EL (cell line): ENCODE data around the gene RECQL.
"Not testable (repeated sequence)": the region's sequence is repeated elsewhere in the genome, so short reads cannot be mapped to it uniquely, and the experiment has no call there.

Source experiments
- DNase-seq: peaks from one replicate; pipeline ENCODE4 v3.0.0-alpha.2; 2016

RECQL gene

GRCh38 chr12:21500786-21501257 is 613 bp downstream of the RECQL start:
- DNase-seq = no peak

- no peak for DNase-seq
Observed at GRCh38 chr12:21499765-21500164, 1.7 kb downstream of the RECQL start.

DNA sequence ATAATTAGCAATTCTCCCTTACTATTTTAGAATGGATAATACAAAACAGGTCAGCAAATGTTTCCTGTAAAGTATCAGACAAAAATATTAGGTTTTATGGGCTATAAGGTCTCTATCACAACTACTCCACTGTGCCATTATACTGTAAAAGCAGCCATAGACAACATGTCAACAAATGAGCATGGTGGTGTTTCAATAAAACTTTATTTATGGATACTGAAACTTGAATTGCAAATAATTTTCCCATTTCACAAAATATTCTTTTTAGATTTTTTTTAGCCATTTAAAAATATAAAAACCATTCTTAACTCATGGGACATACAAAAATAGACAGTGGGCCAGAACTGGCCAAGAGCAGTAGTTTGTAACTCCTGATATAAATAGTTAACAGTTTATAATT is 15.4 kb downstream of the RECQL start:
- no peak for DNase-seq

- no peak for DNase-seq
Observed at GRCh38 chr12:21483531-21483930, 17.9 kb downstream of the RECQL start.

GRCh38 chr12:21478756-21479455 is 22.5 kb downstream of the RECQL start:
- no peak for DNase-seq

- peak; percentile 59 for DNase-seq
Observed at GRCh38 chr12:21476949-21477348, 24.5 kb downstream of the RECQL start.

GRCh38 chr12:21475552-21475951 is 25.9 kb downstream of the RECQL start:
- no peak for DNase-seq

GRCh38 chr12:21472197-21472823 is 29.1 kb downstream of the RECQL start:
- DNase-seq = no peak

- DNase-seq = no peak
Observed at GRCh38 chr12:21471294-21471693, 30.1 kb downstream of the RECQL start.

DNA sequence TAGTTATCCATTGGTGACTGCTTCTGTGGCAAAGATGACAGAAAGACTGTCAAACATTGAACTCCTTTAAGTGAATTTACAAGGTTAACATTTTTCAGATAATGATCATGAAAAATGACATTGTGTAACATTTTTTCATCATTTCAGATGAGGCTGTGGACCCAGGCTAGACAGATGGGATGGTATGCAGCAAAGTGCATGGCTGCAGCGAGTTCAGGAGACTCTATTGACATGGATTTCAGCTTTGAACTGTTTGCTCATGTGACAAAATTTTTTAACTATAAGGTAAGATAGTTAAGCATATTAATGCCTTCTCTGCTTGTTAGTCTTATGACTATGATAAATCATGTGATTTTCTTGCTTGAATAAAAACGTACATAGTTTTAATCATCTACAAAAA is 34.1 kb downstream of the RECQL start:
- not testable (repeated sequence) for DNase-seq

DNA sequence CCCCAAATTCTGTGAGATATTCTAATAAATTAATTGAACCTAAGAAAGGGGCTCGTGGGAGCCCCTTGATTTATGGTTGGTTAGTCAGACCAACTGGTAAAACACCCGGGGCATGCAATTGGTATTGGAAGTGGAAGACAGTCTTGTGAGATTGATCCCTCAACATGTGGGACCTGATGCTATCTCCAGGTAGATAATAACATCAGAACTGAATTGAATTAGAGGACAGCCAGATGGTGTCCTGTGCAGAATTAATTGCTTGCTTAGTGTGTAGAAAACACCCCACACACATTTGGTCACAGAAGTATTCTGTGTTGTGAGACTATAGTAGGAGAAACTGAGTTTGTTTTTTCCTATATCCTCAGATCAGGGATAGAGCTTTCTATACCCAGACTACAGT is 42.0 kb downstream of the RECQL start:
- no peak for DNase-seq

- DNase-seq = no peak
Observed at GRCh38 chr12:21456291-21456780, 45.1 kb downstream of the RECQL start.

DNA sequence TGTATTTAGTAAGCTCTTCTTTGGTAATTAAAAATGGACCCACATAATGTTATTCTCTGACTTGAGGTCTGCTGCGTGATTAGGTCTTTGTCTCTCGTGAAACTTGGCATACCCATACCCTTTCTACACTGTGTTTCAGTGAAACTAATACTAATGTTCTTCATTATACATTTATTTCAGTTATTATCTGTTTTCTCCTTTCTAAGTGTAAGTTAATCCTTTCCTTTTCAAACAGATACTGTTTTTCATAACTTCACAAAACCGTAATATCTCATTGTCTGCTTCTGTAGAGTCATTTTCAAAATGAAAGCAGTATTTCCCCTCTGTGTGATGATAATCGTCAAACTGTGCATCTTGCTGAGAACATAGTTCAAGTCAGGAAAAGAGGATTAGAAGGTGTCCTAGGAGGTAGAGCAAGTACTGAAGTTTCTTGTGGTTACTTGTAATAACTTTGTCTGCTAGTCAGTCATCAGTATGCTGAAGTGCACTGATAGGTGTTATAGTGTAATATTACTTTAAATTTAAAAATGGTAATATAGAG is 48.1 kb downstream of the RECQL start:
- no peak for DNase-seq

DNA sequence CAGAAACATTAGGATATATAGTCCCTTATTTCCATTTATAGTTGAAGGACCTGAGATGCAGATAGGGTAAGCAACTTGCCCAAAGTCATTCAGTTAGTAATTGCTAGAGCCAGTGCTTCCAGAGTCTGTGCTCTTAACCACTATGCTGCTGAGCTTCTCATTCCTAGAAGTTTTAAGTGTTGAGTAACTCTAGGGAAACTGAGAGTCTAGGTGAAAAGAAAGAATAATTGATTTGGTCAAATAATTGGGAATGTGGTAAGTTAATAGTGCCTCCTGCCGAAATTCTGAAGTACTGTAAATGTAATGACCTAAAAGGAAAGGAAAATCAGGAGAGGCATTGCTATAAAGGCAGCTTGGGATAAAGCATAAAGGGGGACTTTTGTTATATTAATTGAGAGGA is 49.9 kb downstream of the RECQL start:
- peak; percentile 63 for DNase-seq

DNA sequence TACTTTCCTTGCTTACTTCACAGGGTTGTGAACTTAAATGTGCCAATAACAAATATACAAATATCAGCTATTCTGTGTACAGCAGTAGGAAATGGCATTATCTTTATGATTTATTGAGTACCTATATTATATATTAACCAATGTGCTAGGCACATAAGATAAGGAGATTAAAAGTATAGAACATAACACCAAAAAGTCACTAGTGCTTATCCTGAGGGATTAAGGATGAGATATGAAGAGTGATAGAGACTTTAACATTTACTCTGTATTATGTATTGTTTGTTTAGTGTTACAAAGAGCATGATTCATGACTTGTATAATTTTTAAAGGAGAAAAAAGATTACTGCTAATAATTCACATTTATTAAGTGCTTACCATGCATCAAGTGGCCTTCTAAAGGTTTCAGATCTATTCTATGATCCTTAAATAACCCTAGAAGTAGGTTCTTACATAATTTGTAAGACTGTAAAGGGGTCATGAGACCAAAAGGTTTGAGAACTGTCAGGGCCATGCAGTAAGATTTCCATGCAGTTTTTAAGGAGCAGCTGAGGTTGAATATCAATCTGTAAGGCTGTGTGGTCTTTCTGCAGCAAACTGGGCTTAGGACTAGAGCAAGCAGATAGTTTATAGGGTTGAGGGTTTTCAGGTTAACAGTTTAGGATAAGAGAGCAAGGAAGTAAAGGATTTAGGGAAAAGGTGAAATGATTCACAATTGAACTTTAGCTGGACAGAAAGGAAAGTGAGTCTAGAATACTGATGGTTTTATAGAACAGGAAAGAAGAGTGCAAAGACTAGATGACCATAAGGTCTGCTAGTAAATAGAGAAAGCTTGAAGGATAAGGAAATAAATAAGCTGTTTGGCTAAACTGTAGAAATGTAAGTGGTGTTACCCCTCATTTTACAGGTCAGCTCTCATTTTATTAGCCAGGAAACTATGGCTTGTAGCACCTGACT is 57.0 kb downstream of the RECQL start:
- no peak for DNase-seq

- no peak for DNase-seq
Observed at GRCh38 chr12:21439347-21439746, 62.1 kb downstream of the RECQL start.

- DNase-seq = no peak
Observed at GRCh38 chr12:21438643-21439042, 62.8 kb downstream of the RECQL start.

- DNase-seq = peak; percentile 13
Observed at GRCh38 chr12:21434699-21435098, 66.7 kb downstream of the RECQL start.

DNA sequence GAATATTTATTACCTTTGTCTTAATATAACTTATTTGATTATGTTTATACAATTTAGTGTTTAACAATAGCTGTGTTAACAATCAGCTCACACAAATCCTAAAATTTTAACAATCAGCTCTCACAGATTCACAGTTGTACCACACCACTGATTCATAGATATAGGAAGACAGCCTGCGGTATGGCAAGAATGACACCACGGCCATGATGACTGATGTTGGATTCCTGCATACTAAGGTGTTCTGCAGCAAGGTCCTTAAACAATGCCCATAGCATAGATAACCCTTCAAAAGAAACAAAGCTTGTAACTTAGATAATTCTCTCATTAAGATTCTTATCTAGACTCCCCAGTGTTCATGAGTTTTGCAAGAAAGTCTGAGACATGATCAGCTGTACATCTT is 67.9 kb downstream of the RECQL start:
- DNase-seq = no peak

GRCh38 chr12:21429994-21430393 is 71.4 kb downstream of the RECQL start:
- DNase-seq = no peak

- DNase-seq = peak; percentile 67
Observed at GRCh38 chr12:21428241-21428640, 73.2 kb downstream of the RECQL start.

DNA sequence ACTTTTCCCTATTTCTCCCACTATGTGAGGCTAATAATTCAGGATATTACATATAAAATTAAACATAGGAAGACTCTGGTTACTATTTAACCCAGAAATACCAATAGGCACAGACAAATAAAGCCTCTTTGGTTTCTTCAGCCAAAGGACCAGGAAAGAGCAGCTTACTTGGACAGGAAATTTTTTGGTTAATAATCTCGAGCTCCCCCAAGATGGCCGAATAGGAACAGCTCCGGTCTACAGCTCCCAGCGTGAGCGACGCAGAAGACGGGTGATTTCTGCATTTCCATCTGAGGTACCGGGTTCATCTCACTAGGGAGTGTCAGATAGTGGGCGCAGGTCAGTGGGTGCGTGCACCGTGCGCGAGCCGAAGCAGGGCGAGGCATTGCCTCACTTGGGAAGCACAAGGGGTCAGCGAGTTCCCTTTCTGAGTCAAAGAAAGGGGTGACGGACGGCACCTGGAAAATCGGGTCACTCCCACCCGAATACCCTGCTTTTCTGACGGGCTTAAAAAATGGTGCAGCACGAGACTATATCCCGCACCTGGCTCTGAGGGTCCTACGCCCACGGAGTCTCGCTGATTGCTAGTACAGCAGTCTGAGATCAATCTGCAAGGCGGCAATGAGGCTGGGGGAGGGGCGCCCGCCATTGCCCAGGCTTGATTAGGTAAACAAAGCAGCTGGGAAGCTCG is 82.3 kb downstream of the RECQL start:
- not testable (repeated sequence) for DNase-seq
